Measurements from ENCODE around the gene SLFN14. TPM values are rescaled to one million over a fixed set of nuclear protein-coding genes. Genes with fewer than 3 reads are reported as not detected.
"Not testable (repeated sequence)": the region's sequence is repeated elsewhere in the genome, so short reads cannot be mapped to it uniquely, and the experiment has no call there.

Gene SLFN14
- total RNA-seq, 1 experiment from 2014 or later, result not detected

GRCh38 chr17:35534576-35535093 lies 26.0 kb downstream of the SLFN14 start:
- Histone ChIP-seq H3K36me3 (ENCODE audit: low read depth) (no peaks in the 10 kb centered on the region), H3K9me2 (ENCODE audit: insufficient read depth) (no peaks in the 10 kb centered on the region), H3K27me3 (ENCODE audit: insufficient read depth, low read depth) (no peaks in the 10 kb centered on the region), H3K4me1 (replicated peaks; ENCODE audit: insufficient read depth) (no peaks in the 10 kb centered on the region), H3K4me3 (no peak overlapping the region), H3K27ac (no peak overlapping the region), H3K79me2 (ENCODE audit: low read depth) (no peaks in the 10 kb centered on the region), H4K20me1 (ENCODE audit: insufficient read depth) (no peaks in the 10 kb centered on the region), H2AFZ (no peak overlapping the region), H3K9me3 (ENCODE audit: insufficient read depth, low read depth) (no peaks in the 10 kb centered on the region), H3K4me2 (no peak overlapping the region), H3F3A (ENCODE audit: insufficient read depth, low read depth) (no peaks in the 10 kb centered on the region)
- ChIA-PET CTCF (no interaction called here), POLR2A (ENCODE audit: unreplicated experiment) (no interaction called here)
- TF ChIP-seq, protein P1, sequence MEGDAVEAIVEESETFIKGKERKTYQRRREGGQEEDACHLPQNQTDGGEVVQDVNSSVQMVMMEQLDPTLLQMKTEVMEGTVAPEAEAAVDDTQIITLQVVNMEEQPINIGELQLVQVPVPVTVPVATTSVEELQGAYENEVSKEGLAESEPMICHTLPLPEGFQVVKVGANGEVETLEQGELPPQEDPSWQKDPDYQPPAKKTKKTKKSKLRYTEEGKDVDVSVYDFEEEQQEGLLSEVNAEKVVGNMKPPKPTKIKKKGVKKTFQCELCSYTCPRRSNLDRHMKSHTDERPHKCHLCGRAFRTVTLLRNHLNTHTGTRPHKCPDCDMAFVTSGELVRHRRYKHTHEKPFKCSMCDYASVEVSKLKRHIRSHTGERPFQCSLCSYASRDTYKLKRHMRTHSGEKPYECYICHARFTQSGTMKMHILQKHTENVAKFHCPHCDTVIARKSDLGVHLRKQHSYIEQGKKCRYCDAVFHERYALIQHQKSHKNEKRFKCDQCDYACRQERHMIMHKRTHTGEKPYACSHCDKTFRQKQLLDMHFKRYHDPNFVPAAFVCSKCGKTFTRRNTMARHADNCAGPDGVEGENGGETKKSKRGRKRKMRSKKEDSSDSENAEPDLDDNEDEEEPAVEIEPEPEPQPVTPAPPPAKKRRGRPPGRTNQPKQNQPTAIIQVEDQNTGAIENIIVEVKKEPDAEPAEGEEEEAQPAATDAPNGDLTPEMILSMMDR (conservative IDR thresholded peaks at IDR 0.05), result no peak
- DNase-seq, result no peak
- BruUV-seq (replicated peaks), result no TSS peak
- intact Hi-C loops (cut with micrococcal nuclease; ENCODE audit: unreplicated experiment), result loop anchor here (5.0 to 10.0 kb wide), 6 partner anchors 213 to 1330 kb away; partner anchors contain the start of genes LIG3 and NLE1

DNA sequence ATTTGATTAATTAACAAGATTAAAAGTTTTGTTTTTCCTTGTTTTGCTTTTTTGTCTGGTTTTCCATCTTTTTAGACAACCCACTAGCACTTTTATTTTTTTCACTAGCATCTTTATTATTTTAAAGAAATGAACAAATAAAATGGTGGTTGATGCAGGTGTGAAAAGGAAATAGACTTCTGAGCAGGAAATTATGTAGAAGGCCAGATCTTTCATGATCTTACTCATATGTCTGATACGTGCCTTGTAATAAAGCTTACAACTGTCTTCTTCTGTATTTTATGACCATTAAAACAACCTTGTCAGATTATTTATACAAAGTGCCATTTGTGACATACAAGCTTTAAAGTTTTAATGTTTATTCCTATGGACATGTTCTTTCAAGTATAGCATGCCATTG lies 29.5 kb downstream of the SLFN14 start:
- intact Hi-C loops (cut with micrococcal nuclease; ENCODE audit: unreplicated experiment), result loop anchor here (5.0 to 10.0 kb wide), 4 partner anchors 274 to 1326 kb away; partner anchors contain the start of genes LIG3 and NLE1

DNA sequence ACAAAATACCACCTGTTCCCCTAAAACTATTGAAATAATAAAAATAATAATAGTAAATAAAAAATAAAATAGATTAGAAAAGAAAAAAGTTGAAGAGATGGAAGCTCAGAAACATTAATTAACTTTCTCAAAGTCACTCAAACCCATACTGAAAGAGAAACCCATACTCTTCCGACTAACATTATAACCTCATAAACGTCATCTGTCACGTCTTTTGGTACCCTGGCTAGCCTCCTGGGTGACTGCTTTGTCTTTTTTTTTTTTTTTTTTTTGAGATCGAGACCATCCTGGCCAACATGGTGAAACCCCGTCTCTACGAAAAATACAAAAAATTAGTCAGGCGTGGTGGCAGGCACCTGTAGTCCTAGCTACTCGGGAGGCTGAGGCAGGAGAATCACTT lies 30.8 kb downstream of the SLFN14 start:
- Histone ChIP-seq H3K27me3 (ENCODE audit: insufficient read depth, low read depth) (peaks cover 17% of the 10 kb centered on the region), H3K4me2 (no peak overlapping the region), H3K36me3 (ENCODE audit: low read depth) (no peaks in the 10 kb centered on the region), H3K79me2 (ENCODE audit: low read depth) (no peaks in the 10 kb centered on the region), H3K9me3 (ENCODE audit: insufficient read depth, low read depth) (no peaks in the 10 kb centered on the region), H3K4me1 (replicated peaks; ENCODE audit: insufficient read depth) (no peaks in the 10 kb centered on the region), H3F3A (ENCODE audit: insufficient read depth, low read depth) (no peaks in the 10 kb centered on the region), H3K9me2 (ENCODE audit: insufficient read depth) (no peaks in the 10 kb centered on the region), H3K4me3 (no peak overlapping the region), H2AFZ (no peak overlapping the region), H4K20me1 (ENCODE audit: insufficient read depth) (no peaks in the 10 kb centered on the region), H3K27ac (no peak overlapping the region)
- intact Hi-C loops (cut with micrococcal nuclease; ENCODE audit: unreplicated experiment), result loop anchor here (5.0 to 10.0 kb wide), 4 partner anchors 273 to 1325 kb away; partner anchors contain the start of genes LIG3 and NLE1
- TF ChIP-seq EZH2 (IDR thresholded peaks at IDR 0.05; ENCODE audit: low read depth), result no peak
- TF ChIP-seq, protein P1 (conservative IDR thresholded peaks at IDR 0.05), result no peak
- no peak for DNase-seq
- no TSS peak for BruUV-seq (replicated peaks)
- POLR2A ChIA-PET (ENCODE audit: unreplicated experiment), result no interaction called here
- CTCF ChIA-PET, result interaction anchor here (0.7 kb wide), 3 partner anchors 30 to 219 kb away, joined by 5 to 9 read pairs (median 5); no protein-coding TSS in a partner anchor

More for the DNA sequence above, 29.5 kb downstream of the SLFN14 start:
- no peak for DNase-seq
- Histone ChIP-seq H3K27ac (no peak overlapping the region), H3F3A (ENCODE audit: insufficient read depth, low read depth) (no peaks in the 10 kb centered on the region), H4K20me1 (ENCODE audit: insufficient read depth) (no peaks in the 10 kb centered on the region), H3K36me3 (ENCODE audit: low read depth) (no peaks in the 10 kb centered on the region), H3K27me3 (ENCODE audit: insufficient read depth, low read depth) (peaks cover 6% of the 10 kb centered on the region), H3K4me1 (replicated peaks; ENCODE audit: insufficient read depth) (no peaks in the 10 kb centered on the region), H3K4me3 (no peak overlapping the region), H3K4me2 (no peak overlapping the region), H3K79me2 (ENCODE audit: low read depth) (no peaks in the 10 kb centered on the region), H3K9me3 (ENCODE audit: insufficient read depth, low read depth) (no peaks in the 10 kb centered on the region), H3K9me2 (ENCODE audit: insufficient read depth) (no peaks in the 10 kb centered on the region), H2AFZ (no peak overlapping the region)
- ChIA-PET POLR2A (ENCODE audit: unreplicated experiment) (no interaction called here), CTCF (no interaction called here)
- no TSS peak for BruUV-seq (replicated peaks)
- TF ChIP-seq EZH2 (IDR thresholded peaks at IDR 0.05; ENCODE audit: low read depth), result no peak

GRCh38 chr17:35529326-35529725 lies 31.3 kb downstream of the SLFN14 start:
- H3K9me2 ChIP-seq (ENCODE audit: insufficient read depth); H3K79me2 ChIP-seq (ENCODE audit: low read depth); H3K9me3 ChIP-seq (ENCODE audit: insufficient read depth, low read depth); H3K4me3 ChIP-seq; H3K4me2 ChIP-seq; POLR2A ChIA-PET (ENCODE audit: unreplicated experiment); intact Hi-C loops (cut with micrococcal nuclease; ENCODE audit: unreplicated experiment); H3F3A ChIP-seq (ENCODE audit: insufficient read depth, low read depth); H2AFZ ChIP-seq; H3K36me3 ChIP-seq (ENCODE audit: low read depth); H3K4me1 ChIP-seq (replicated peaks; ENCODE audit: insufficient read depth); DNase-seq; H3K27ac ChIP-seq; H4K20me1 ChIP-seq (ENCODE audit: insufficient read depth); BruUV-seq (replicated peaks): not testable (repeated sequence)
- CTCF ChIA-PET, result interaction anchor here (0.7 kb wide), 1 partner anchor 218 kb away, joined by 5 read pairs; no protein-coding TSS in a partner anchor
- H3K27me3 ChIP-seq (ENCODE audit: insufficient read depth, low read depth), result peaks cover 21% of the 10 kb centered on the region
